Calu3 (cell line): ENCODE measurements around the gene ARMH3. TPM values are rescaled to one million over a fixed set of nuclear protein-coding genes. Genes with fewer than 3 reads are reported as not detected.

Source experiments
- BruUV-seq: library from RNA; stranded (reverse); fragments of 400-500 nt; replicated peaks from 2 replicates; lab custom pipeline; 2021; lab: Mats Ljungman, UMichigan
- CTCF ChIA-PET: fragments of 300-600 bp; sonication (Branson Sonifier 250); formaldehyde crosslinking; loops from one replicate; lab custom pipeline; 2022; ENCODE audit warnings: antibody characterized with exemption; lab: Charles Lee
- DNase-seq: peaks from one replicate; pipeline ENCODE4 v3.0.0; 2022
- H3K27ac Mint-ChIP-seq: one replicate; pipeline ENCODE4 v1.8.0; 2022; ENCODE audit warnings: mixed read lengths; ENCODE audit not compliant: unreplicated experiment
- H3K27me3 Mint-ChIP-seq: one replicate; pipeline ENCODE4 v1.8.0; 2022; ENCODE audit warnings: mixed read lengths; ENCODE audit not compliant: unreplicated experiment
- H3K36me3 Mint-ChIP-seq: one replicate; pipeline ENCODE4 v1.8.0; 2022; ENCODE audit warnings: mild to moderate bottlenecking, moderate library complexity, mixed read lengths; ENCODE audit not compliant: insufficient read depth, unreplicated experiment
- H3K4me1 Mint-ChIP-seq: one replicate; pipeline ENCODE4 v1.8.0; 2022; ENCODE audit warnings: mild to moderate bottlenecking, low read depth, mixed read lengths; ENCODE audit not compliant: unreplicated experiment
- H3K4me3 Mint-ChIP-seq: one replicate; pipeline ENCODE4 v1.8.0; 2022; ENCODE audit warnings: mild to moderate bottlenecking, low read depth, moderate library complexity, mixed read lengths; ENCODE audit not compliant: unreplicated experiment
- H3K9me3 Mint-ChIP-seq: one replicate; pipeline ENCODE4 v1.8.0; 2022; ENCODE audit warnings: low read depth, mixed read lengths; ENCODE audit not compliant: unreplicated experiment
- CTCF ChIP-seq: fragments of 200-600 bp; IDR thresholded peaks from one replicate; pipeline ENCODE4 v1.8.0; 2022; ENCODE audit warnings: antibody characterized with exemption; ENCODE audit not compliant: unreplicated experiment
- intact Hi-C: fragments of 100-400 bp; cut with micrococcal nuclease; formaldehyde crosslinking; loops from one replicate; pipeline ENCODE4 v1.10.0; 2022; ENCODE audit not compliant: unreplicated experiment
- total RNA-seq: library from RNA; stranded (reverse); gene quantifications from 2 replicates; pipeline ENCODE4 v1.2.3, GENCODE V29; 2022

ARMH3 gene
- total RNA-seq, 1 experiment from 2014 or later = 14.1 TPM

- H3K4me3 Mint-ChIP-seq = no peak overlapping the region
- no peaks in the 10 kb centered on the region for H3K27me3 Mint-ChIP-seq
- no peak for DNase-seq
- intact Hi-C loops = no loop called here
- peaks cover 21% of the 10 kb centered on the region for H3K4me1 Mint-ChIP-seq
- no peaks in the 10 kb centered on the region for H3K9me3 Mint-ChIP-seq
- no peak for TF ChIP-seq CTCF
- CTCF ChIA-PET = no interaction called here
- no TSS peak for BruUV-seq
- H3K27ac Mint-ChIP-seq = peak overlapping the region; percentile 5
- H3K36me3 Mint-ChIP-seq = peaks cover 11% of the 10 kb centered on the region
These were observed 221.6 kb downstream of the ARMH3 start for GRCh38 chr10:101834341-101834740.

- Mint-ChIP-seq H3K4me1 (peaks cover 19% of the 10 kb centered on the region), H3K36me3 (peaks cover 11% of the 10 kb centered on the region), H3K4me3 (no peak overlapping the region), H3K27me3 (no peaks in the 10 kb centered on the region), H3K27ac (no peak overlapping the region), H3K9me3 (no peaks in the 10 kb centered on the region)
- no peak for DNase-seq
- TF ChIP-seq CTCF = no peak
- intact Hi-C loops = no loop called here
- CTCF ChIA-PET = no interaction called here
- no TSS peak for BruUV-seq
These were observed 222.5 kb downstream of the ARMH3 start for GRCh38 chr10:101833466-101833865.

GRCh38 chr10:101832325-101832771, 223.6 kb downstream of the ARMH3 start:
- TF ChIP-seq CTCF = no peak
- H3K36me3 Mint-ChIP-seq = peaks cover 11% of the 10 kb centered on the region
- CTCF ChIA-PET = no interaction called here
- no peak overlapping the region for H3K27ac Mint-ChIP-seq
- H3K4me1 Mint-ChIP-seq = peaks cover 19% of the 10 kb centered on the region
- DNase-seq = no peak
- H3K27me3 Mint-ChIP-seq = no peaks in the 10 kb centered on the region
- no peaks in the 10 kb centered on the region for H3K9me3 Mint-ChIP-seq
- intact Hi-C loops = no loop called here
- H3K4me3 Mint-ChIP-seq = no peak overlapping the region
- BruUV-seq = no TSS peak

- Mint-ChIP-seq H3K36me3 (peaks cover 11% of the 10 kb centered on the region), H3K27ac (peak overlapping the region; percentile 69), H3K4me1 (peaks cover 19% of the 10 kb centered on the region), H3K4me3 (peak overlapping the region; percentile 80), H3K27me3 (no peaks in the 10 kb centered on the region), H3K9me3 (no peaks in the 10 kb centered on the region)
- no peak for TF ChIP-seq CTCF
- no peak for DNase-seq
- intact Hi-C loops = no loop called here
- CTCF ChIA-PET = no interaction called here
- no TSS peak for BruUV-seq
These were observed 224.7 kb downstream of the ARMH3 start for GRCh38 chr10:101831169-101831811.
